SJSA1 (cell line): ENCODE results near the gene PRR33. TPM values are rescaled to one million over a fixed set of nuclear protein-coding genes. Genes with fewer than 3 reads are reported as not detected.
"Not testable (repeated sequence)": the region's sequence is repeated elsewhere in the genome, so short reads cannot be mapped to it uniquely, and the experiment has no call there.

Source experiments
- DNase-seq, 2 experiments: peaks; one replicate each; pipeline ENCODE4 v3.0.0-alpha.2; 2015 to 2020; ENCODE audit warnings: low spot score in 2 of 2, low read depth in 1 of 2
- H3K27ac ChIP-seq: fragments of 250-450 bp; sonication (Bioruptor Pico); 2 replicates; pipeline ENCODE4 v1.5.1; 2020; ENCODE audit warnings: mild to moderate bottlenecking, moderate library complexity
- H3K27me3 ChIP-seq: fragments of 250-450 bp; sonication (Bioruptor Pico); replicated peaks from 2 replicates; pipeline ENCODE4 v1.5.1; 2020; ENCODE audit warnings: mild to moderate bottlenecking, moderate library complexity
- H3K36me3 ChIP-seq: fragments of 250-450 bp; sonication (Bioruptor Pico); 2 replicates; pipeline ENCODE4 v1.5.1; 2020; ENCODE audit warnings: mild to moderate bottlenecking
- H3K4me1 ChIP-seq: fragments of 250-450 bp; sonication (Bioruptor Pico); replicated peaks from 2 replicates; pipeline ENCODE4 v1.6.1; 2021; ENCODE audit warnings: mild to moderate bottlenecking
- H3K4me3 ChIP-seq: fragments of 250-450 bp; sonication (Bioruptor Pico); 2 replicates; pipeline ENCODE4 v1.5.1; 2020; ENCODE audit warnings: mild to moderate bottlenecking
- H3K9me3 ChIP-seq: fragments of 250-450 bp; sonication (Bioruptor Pico); replicated peaks from 2 replicates; pipeline ENCODE4 v1.5.1; 2020; ENCODE audit warnings: mild to moderate bottlenecking
- total RNA-seq: library from RNA; depleted of rRNA; stranded (reverse); fragments of >200 nt; shearing (Covaris generic); gene quantifications from 2 replicates; pipeline ENCODE4 v1.2.3, GENCODE V29; 2014

PRR33 gene
- total RNA-seq, 1 experiment from 2014 or later: not detected

DNA sequence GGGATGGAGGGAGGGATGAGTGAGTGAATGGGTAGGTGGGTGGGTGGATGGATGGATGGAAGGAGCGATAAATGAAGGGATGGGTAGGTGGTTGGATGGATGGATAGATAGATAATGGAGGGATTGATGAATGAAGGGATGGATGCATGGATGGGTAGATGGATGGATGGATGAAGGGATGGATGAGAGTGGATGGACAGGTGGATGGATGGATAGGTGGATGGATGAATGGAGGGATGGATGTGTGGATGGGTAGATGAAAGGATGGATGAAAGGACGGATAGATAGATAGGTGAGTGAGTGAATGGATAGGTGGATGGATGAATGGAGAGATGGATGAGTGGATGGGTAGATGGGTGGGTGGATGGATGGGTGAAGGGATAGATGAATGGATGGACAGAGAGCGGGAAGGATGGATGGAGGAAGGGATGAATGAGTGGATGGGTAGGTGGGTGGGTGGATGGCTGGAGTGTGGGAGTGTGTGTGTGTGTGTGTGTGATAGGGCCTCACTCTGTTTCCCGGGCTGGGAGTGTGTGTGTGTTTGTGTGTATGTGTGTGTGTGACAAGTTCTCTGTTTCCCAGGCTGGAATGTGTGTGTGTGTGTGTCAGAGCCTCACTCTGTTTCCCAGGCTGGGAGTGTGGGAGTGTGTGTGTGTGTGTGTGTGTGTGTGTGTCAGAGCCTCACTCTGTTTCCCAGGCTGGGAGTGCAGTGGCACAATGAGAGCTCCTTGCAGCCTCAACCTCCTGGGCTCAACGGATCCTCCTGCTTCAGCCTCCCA lies 2.1 kb upstream of the PRR33 start:
- Histone ChIP-seq H3K4me1 (no peaks in the 10 kb centered on the region), H3K4me3 (no peak overlapping the region), H3K27ac (no peak overlapping the region), H3K27me3 (peaks cover 1% of the 10 kb centered on the region; the same call in 1 of the 2 replicates), H3K36me3 (no peaks in the 10 kb centered on the region), H3K9me3 (no peaks in the 10 kb centered on the region)
- no peak for DNase-seq

DNA sequence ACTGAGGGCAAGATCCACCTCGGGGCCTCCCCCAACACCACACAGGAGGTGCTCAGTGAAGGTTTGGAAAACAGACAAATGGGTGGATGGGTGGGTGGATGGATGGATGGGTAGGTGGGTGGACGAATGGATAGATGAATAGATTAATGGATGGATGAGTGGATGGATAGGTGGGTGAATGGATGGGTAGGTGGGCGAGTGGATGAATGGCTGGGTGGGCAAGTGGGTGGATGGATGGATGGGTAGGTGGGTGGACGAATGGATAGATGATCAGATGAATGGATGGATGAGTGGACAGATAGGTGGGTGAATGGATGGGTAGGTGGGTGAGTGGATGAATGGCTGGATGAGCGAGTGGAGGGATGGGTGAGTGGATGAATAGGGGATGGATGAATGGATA lies 863 bp upstream of the PRR33 start:
- no peaks in the 10 kb centered on the region for H3K9me3 ChIP-seq
- no peak for DNase-seq
- H3K27ac ChIP-seq: no peak overlapping the region
- H3K27me3 ChIP-seq: peaks cover 4% of the 10 kb centered on the region; the same call in 1 of the 2 replicates
- H3K4me3 ChIP-seq: no peak overlapping the region
- no peaks in the 10 kb centered on the region for H3K36me3 ChIP-seq
- H3K4me1 ChIP-seq: no peaks in the 10 kb centered on the region

DNA sequence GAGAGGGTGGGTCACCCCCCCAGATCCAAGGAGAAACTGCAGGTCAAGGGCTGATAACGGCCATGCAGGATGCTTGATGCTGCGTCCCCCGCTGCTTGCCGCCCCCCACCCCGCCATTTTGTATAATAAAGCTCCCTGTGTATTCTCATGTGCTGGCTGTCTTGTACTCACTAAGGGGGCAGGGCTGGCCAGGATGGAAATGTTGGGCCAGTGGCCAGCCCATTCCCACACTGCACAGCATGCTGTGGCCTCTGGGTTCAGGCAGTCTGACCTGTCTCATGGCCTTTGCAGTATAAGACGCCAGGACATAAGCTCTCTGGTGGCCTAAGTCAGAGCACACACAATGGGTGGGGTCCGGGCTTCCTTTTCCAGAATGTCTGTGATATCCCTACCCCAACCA lies 421 bp upstream of the PRR33 start:
- Histone ChIP-seq H3K9me3 (no peaks in the 10 kb centered on the region), H3K27ac (no peak overlapping the region), H3K4me3 (no peak overlapping the region), H3K27me3 (peaks cover 4% of the 10 kb centered on the region; the same call in 1 of the 2 replicates), H3K4me1 (no peaks in the 10 kb centered on the region), H3K36me3 (no peaks in the 10 kb centered on the region)
- no peak for DNase-seq

DNA sequence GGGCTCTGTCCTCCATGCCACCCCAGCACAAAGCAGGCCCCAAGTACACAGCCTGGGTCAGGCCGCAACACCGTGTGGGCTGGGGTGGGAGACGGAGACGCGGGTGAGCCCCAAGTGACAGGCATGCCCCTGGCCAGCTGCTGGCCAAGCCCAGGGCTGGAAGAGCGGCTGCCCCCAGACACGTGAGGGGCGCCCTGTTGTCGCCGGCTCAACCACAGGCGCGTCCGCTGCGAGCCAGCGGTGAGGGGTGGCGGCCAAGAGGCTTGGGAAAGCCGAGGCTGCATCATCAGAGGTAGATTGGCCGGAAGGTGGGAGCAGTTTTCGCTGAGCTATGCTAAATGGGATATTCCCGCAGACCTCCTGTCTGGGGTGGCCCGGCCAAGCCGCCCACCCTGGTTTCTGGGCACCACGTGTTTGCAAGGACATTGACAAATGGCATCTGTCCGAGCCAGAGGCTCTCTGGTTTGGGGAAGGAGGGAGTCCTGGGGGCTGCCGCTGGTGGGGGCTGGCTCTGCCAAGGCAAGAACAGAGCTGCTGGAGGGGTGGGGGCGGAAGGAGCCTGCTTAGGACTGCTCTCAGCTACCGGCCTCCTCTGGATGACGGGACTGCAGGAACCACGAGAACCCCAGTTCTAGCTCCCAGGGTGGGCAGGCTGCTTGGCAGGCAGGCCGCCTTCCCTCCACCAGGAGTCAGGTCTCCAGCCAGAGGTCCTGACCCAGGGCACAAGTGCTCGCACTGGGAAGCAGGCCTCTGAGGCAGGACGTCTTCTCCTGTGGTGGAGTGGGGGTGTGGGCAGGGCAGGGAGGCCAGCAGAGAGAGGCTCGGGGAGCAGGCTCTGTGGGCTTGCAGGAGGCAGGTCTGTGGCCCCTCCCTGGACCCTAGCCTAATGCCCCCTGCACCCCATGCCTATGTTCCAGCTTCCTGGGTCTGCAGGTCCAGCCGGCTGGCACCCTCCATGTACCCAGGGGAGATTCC lies 552 bp downstream of the PRR33 start:
- no peak for DNase-seq
- peaks cover 4% of the 10 kb centered on the region; the same call in 1 of the 2 replicates for H3K27me3 ChIP-seq
- H3K27ac ChIP-seq: no peak overlapping the region
- H3K4me1 ChIP-seq: no peaks in the 10 kb centered on the region
- no peaks in the 10 kb centered on the region for H3K36me3 ChIP-seq
- no peak overlapping the region for H3K4me3 ChIP-seq
- no peaks in the 10 kb centered on the region for H3K9me3 ChIP-seq

DNA sequence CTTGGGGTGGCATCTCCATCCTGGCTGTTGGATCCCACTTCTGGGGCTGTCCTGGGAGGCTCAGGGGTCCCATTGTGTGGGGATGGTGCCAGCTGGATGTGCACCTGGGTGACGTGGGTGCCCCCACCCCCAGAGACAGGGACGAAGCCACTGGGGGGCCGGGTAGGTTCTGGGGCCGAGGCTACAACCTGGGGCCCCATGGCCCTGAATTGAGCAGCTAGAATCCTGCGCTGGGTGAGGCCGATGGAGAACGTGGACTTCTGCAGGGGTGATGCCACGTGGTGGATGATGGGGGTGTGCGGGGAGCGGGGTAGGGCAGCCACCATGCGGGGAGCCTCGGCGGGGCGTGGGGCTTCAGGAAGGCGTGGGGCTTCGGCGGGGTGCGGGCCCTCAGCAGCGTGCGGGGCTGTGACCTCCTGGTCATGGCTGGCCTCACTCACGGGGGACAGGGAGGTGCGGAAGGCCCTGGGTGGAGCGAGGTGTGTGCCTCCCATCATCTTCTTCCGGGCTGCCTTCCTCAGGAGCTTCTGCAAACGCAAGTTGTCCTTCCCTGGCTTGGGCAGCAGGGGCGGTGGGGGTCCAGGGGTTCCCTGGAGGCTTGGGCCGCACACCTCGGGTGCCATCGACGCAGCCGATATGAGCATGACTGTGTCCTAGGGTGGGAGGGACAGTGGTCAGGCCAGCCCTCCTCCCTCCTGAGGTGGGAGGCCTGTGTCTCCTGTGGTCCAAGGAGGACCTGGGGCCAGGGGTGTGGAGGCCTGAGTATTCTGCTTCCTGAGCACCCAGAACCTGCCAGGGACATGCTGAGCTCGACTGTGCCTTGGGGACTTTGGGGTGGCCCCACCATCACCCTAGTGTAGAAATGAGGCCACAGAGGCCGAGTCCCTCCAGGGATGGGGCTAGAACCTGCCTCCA lies 1.5 kb downstream of the PRR33 start:
- H3K4me1 ChIP-seq: no peaks in the 10 kb centered on the region
- H3K27ac ChIP-seq: no peak overlapping the region
- no peak overlapping the region for H3K4me3 ChIP-seq
- H3K36me3 ChIP-seq: no peaks in the 10 kb centered on the region
- H3K27me3 ChIP-seq: 0 out of 2 replicates have a peak, but pooled peaks cover 4% of the 10 kb centered on the region
- DNase-seq: peak in 1 of 2 experiments; percentile 39
- no peaks in the 10 kb centered on the region for H3K9me3 ChIP-seq

DNA sequence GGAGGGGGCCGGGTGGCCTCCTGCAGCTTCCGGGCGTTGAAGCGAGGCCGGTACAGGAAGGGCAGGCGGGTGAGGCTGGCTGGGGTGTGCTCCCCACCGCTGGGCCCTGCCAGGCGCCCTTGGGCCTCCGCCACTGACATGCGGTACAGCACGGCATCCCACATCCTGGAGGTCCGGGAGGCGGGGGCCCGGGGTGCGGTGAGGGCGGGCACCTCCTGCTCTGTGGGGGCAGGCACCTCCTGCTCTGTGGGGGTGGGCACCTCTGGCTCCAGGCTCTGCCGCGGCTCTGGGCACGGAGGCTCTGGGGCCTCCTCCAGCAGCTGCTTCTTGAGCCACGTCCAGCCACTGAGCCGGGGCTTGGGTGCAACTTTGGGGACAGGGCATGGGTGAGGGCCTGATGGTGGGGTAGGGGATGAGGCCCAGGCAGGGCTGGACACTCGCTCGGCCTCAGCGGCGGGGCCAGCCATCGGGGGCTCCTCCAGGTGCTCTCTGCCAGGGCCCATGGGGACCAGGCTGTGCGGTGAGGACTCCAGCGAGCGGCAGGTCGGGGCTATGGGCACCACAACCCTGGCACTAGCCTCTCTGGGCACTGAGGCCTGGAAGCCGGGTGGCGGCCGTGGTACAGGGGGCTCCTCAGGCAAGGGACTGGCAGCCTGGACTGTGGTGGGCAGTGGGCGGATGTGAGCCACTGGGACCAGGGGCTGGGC lies 2.3 kb downstream of the PRR33 start:
- Histone ChIP-seq H3K4me1 (no peaks in the 10 kb centered on the region), H3K4me3 (no peak overlapping the region), H3K27me3 (0 out of 2 replicates have a peak, but pooled peaks cover 4% of the 10 kb centered on the region), H3K27ac (no peak overlapping the region), H3K9me3 (no peaks in the 10 kb centered on the region), H3K36me3 (no peaks in the 10 kb centered on the region)
- peak in 1 of 2 experiments; percentile 40 for DNase-seq

GRCh38 chr11:1888811-1889210 lies 2.9 kb downstream of the PRR33 start:
- no peak overlapping the region for H3K4me3 ChIP-seq
- 0 out of 2 replicates have a peak, but pooled peaks cover 4% of the 10 kb centered on the region for H3K27me3 ChIP-seq
- no peaks in the 10 kb centered on the region for H3K9me3 ChIP-seq
- no peak overlapping the region for H3K27ac ChIP-seq
- no peaks in the 10 kb centered on the region for H3K36me3 ChIP-seq
- H3K4me1 ChIP-seq: no peaks in the 10 kb centered on the region
- no peak for DNase-seq

DNA sequence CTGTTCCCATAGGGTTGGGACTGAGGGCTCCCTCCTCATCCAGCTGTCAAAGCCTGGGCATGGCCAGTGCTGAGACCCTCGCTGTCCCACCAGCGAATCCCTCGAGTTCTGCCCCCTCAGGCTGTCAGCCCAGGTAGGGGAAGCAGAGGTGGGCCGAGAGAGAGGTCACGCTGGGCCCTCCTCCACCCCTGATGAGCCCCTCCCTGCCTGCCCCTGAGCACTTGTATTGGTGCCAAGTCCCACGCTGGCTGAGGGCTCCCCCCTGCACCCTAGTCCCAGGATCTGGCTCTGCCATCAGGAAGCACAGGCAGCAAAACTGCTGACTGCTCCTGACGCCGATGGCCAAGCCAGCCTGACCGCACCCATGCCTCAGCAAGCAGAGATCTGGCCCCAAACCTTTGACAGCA lies 3.3 kb downstream of the PRR33 start:
- Histone ChIP-seq H3K36me3 (no peaks in the 10 kb centered on the region), H3K27me3 (0 out of 2 replicates have a peak, but pooled peaks cover 4% of the 10 kb centered on the region), H3K4me1 (no peaks in the 10 kb centered on the region), H3K27ac (no peak overlapping the region), H3K4me3 (no peak overlapping the region), H3K9me3 (no peaks in the 10 kb centered on the region)
- no peak for DNase-seq

- Histone ChIP-seq H3K36me3 (no peaks in the 10 kb centered on the region), H3K9me3 (no peaks in the 10 kb centered on the region), H3K27me3 (0 out of 2 replicates have a peak, but pooled peaks cover 4% of the 10 kb centered on the region), H3K4me3 (no peak overlapping the region), H3K27ac (no peak overlapping the region), H3K4me1 (no peaks in the 10 kb centered on the region)
- no peak for DNase-seq
Observed at GRCh38 chr11:1887451-1888346, 4.0 kb downstream of the PRR33 start.

DNA sequence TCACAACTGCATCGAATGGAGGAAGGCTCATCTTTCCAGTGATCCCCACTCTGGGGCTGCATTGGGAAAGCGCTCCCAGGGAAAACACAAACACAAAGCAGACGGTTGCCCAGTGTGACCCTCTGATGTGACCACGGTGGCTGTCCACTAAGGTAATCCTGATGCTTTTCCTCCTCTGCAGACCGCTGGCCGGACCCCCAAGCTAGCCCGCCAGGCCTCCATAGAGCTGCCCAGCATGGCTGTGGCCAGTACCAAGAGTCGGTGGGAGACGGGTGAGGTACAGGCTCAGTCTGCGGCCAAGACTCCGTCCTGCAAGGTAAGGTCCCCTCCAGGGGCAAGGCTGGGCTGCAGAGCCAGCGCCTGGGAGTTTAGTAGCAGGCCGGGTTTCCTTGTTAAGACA lies 5.1 kb downstream of the PRR33 start:
- not testable (repeated sequence) for H3K36me3 ChIP-seq

DNA sequence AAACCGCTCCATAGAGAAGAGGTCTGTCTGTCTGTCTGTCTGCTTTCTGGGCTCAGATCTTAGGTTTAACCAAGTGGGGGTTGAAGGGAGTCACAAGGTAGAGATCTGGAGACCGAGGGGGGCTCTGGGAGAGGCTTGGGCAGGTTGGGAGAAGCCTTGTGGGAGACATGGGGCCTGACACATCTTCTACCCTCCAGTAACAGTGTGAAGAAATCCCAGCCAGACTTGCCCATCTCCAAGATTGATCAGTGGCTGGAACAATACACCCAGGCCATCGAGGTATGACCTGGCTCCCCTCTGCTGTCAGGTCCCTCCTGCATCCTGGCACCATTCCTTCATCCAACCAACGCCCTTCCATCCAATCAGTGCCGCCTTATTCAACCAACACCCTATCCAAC lies 7.4 kb downstream of the PRR33 start:
- H3K27me3 ChIP-seq: 0 out of 2 replicates have a peak, but pooled peaks cover 4% of the 10 kb centered on the region
- H3K9me3 ChIP-seq: no peaks in the 10 kb centered on the region
- H3K4me1 ChIP-seq: no peaks in the 10 kb centered on the region
- H3K27ac ChIP-seq: no peak overlapping the region
- H3K4me3 ChIP-seq: no peak overlapping the region
- H3K36me3 ChIP-seq: no peaks in the 10 kb centered on the region
- DNase-seq: no peak

More for the DNA sequence above, 5.1 kb downstream of the PRR33 start:
- not testable (repeated sequence) for H3K27me3 ChIP-seq, H3K27ac ChIP-seq, DNase-seq, H3K4me1 ChIP-seq, H3K4me3 ChIP-seq, H3K9me3 ChIP-seq
